ENCODE measurements around the gene SPATA24. TPM values are rescaled to one million over a fixed set of nuclear protein-coding genes. Genes with fewer than 3 reads are reported as not detected.

The SPATA24 gene
- total and polyA plus RNA-seq, 2 of the 8 experiments (the other 6 are each of a cell fraction or from before 2014, with no cell fraction given), result 5.8 to 9.4 TPM

- Histone ChIP-seq H2BK20ac (ENCODE audit: low read length) (no peak overlapping the region), H3K4me3 (ENCODE audit: extremely low read depth in 1 of 4, insufficient read depth in 2 of 4, low read depth in 3 of 4, low read length in 4 of 4) (no peak overlapping the region), H3K18ac (ENCODE audit: extremely low read depth, low read length) (no peak overlapping the region), H3K36me3 (ENCODE audit: control insufficient read depth in 2 of 4, insufficient read depth in 4 of 4, low read length in 3 of 4) (no peaks in the 10 kb centered on the region; a peak in 2 of 8 replicates), H2BK12ac (ENCODE audit: low read depth, low read length) (no peak overlapping the region), H3K27ac (ENCODE audit: low read depth, low read length) (no peak overlapping the region), H3K27me3 (replicated peaks in 1 of 4; ENCODE audit: control insufficient read depth in 3 of 4, extremely low read depth in 1 of 4, insufficient read depth in 3 of 4, low read length in 3 of 4) (no peaks in the 10 kb centered on the region), H2BK5ac (ENCODE audit: low read depth, low read length) (no peak overlapping the region), H3K4me1 (replicated peaks in 1 of 4; ENCODE audit: control insufficient read depth in 3 of 4, insufficient read depth in 4 of 4, low read length in 3 of 4) (no peaks in the 10 kb centered on the region), H3K79me2 (ENCODE audit: control insufficient read depth in 1 of 2, insufficient read depth in 2 of 2, low read length in 2 of 2) (peaks cover 29 to 99% of the 10 kb centered on the region in 2 experiments), H2BK15ac (ENCODE audit: low read length) (no peak overlapping the region), H3K9me3 (ENCODE audit: insufficient read depth in 2 of 2, low read depth in 1 of 2, low read length in 1 of 2) (no peaks in the 10 kb centered on the region), H3K56ac (replicated peaks; ENCODE audit: insufficient read length, low read depth, low read length) (no peak overlapping the region), H2AK5ac (ENCODE audit: low read depth, low read length) (no peak overlapping the region), H3K4me2 (ENCODE audit: insufficient read depth in 1 of 2, low read depth in 2 of 2, low read length in 2 of 2) (no peak overlapping the region), H4K8ac (ENCODE audit: extremely low read depth, insufficient read depth, low read length) (no peak overlapping the region), H2AFZ (ENCODE audit: low read length) (no peak overlapping the region), H3K9ac (replicated peaks in 1 of 4; ENCODE audit: extremely low read depth in 1 of 4, low read depth in 3 of 4, low read length in 3 of 4) (no peak overlapping the region), H2BK120ac (replicated peaks; ENCODE audit: low read depth, low read length) (no peak overlapping the region), H3K4ac (replicated peaks; ENCODE audit: insufficient read length, low read depth, low read length) (no peak overlapping the region), H4K91ac (replicated peaks; ENCODE audit: insufficient read length, low read length) (no peak overlapping the region), H4K5ac (ENCODE audit: insufficient read length, low read depth, low read length) (no peak overlapping the region), H3K14ac (ENCODE audit: insufficient read length) (no peak overlapping the region), H3K23me2 (ENCODE audit: low read depth, low read length) (no peaks in the 10 kb centered on the region), H4K20me1 (replicated peaks in 1 of 2; ENCODE audit: control insufficient read depth in 1 of 2, insufficient read depth in 2 of 2, low read length in 2 of 2) (peaks cover 9 to 11% of the 10 kb centered on the region in 2 experiments), H3K23ac (ENCODE audit: insufficient read length) (no peak overlapping the region), H3K79me1 (ENCODE audit: low read depth, low read length) (peaks cover 5% of the 10 kb centered on the region; the same call in 1 of the 2 replicates)
- no peak for TF ChIP-seq EP300 (IDR thresholded peaks at IDR 0.05; ENCODE audit: borderline replicate concordance in 1 of 2, low read depth in 2 of 2, low read length in 2 of 2)
- TF ChIP-seq ATF3 (IDR thresholded peaks at IDR 0.05; ENCODE audit: insufficient read depth, low read depth, low read length), result no peak
- no peak for TF ChIP-seq SP1 (IDR thresholded peaks at IDR 0.05; ENCODE audit: low read depth, low read length)
- no peak for TF ChIP-seq CBX8 (IDR thresholded peaks at IDR 0.05; ENCODE audit: borderline replicate concordance, low read depth, low read length)
- TF ChIP-seq PHF8 (conservative IDR thresholded peaks at IDR 0.05; ENCODE audit: low read depth, low read length), result no peak
- no peak for DNase-seq (ENCODE audit: low read depth in 1 of 2, low spot score in 2 of 2)
- WGBS, 2 experiments (ENCODE audit: extremely low coverage in 1 of 2, insufficient coverage in 1 of 2, insufficient read length in 1 of 2, insufficient replicate concordance in 2 of 2, low coverage in 1 of 2, low lambda C conversion rate in 2 of 2, missing lambda C conversion rate in 1 of 2), result 92% methylated on average over 3 of the region's 3 CpGs; no CpG with 5 or more reads in 1 of the 2 experiments
- POLR2A ChIA-PET (ENCODE audit: partially characterized antibody), result interaction anchor here (0.9 to 5.0 kb wide), 7 partner anchors 11 to 80 kb away, joined by 3 to 49 read pairs (median 5); partner anchors contain the start of genes MATR3, PAIP2 and PROB1
- no peak for FAIRE-seq
- CTCF ChIA-PET (ENCODE audit: partially characterized antibody), result interaction anchor here (0.7 to 1.4 kb wide), 3 partner anchors 15 to 49 kb away, joined by 3 read pairs; no protein-coding TSS in a partner anchor
These were observed 49.7 kb downstream of the SPATA24 start for GRCh38 chr5:139354186-139354585.

Data from H1 (cell line).